Cortex of kidney (tissue), 1 donor: ENCODE data around the gene CHST15.

Experiments
- DNase-seq: peaks from one replicate; lab custom pipeline; 2025; lab: John Stamatoyannopoulos, UW

The CHST15 gene

DNA sequence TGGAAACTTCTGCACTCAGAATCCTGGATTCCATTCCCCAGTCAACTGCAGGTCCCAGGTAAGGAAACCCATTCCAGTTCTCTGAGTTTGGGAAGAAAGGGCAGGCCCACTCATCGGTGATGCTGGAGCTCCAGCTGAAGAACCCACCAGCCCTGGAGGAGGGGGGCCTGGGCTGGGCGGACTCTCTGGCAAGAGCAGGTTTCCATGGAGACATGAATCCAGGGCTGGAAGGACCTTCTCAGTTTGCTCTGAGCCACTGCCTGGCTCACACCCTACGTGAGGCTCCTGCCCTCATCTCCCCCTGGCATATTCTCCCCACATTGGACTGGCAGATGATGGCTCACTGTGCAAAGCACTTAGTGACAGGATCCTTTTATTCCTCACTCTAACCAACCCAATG is 128.4 kb downstream of the CHST15 start:
- no peak for DNase-seq

DNA sequence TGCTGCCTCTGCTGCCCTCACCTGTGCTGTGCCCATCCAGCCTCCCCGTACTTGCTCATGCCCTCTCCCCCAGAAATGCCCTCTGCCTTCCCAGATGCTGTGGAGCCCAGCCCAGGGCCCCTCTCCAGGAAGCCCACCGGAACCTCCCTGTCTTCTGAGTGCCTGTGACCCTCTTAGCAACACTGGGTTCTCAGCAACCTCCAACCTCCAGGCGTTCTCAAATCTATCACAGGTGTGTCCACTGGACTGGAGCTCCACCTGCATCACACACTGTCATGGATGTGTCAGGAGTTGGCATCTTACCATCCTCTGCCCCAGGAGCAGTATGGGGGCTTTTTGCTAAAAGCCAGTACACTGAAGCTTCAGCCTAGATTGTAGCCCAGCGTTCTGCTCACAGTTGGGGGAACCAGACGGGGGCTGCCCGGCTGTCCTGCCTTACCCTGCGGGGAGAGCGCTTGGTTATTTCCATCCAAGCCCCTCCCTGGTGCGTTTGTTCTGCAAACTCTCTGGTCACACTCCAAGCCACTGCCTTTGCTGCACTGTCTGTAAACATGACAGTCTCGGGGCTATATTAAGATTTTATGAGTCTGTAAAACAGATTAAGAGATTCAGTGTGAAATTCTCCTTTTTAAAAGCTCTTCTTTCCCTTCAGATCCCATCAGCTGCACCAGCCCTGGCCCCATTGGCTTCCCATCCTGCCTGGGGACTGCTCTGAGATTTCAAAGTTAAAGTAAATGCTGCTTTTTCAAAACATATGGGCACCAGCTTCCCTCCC is 130.5 kb downstream of the CHST15 start:
- no peak for DNase-seq

DNA sequence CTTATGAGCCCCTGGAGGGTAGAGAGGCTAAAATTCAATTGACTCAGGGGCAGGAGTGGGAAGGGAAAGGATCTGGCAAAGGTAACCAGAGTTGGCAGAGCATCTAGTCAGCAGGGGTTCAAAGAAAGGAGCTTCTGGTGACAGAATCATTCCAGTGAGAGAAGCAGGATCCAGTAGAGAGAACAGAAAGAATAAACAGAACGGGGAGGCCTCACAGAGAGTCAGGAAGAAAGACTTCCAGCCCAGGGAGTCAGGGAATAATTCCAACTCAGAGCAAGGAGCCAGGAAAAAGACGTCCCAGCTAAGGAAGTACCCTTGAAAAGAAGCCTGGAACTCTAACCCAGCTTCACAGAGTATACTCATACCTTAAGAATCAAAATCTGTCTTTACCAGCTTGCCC is 135.2 kb downstream of the CHST15 start:
- no peak for DNase-seq
